ENCODE data around the gene DACT2.

DACT2 gene

GRCh38 chr6:168340819-168341218, 21.2 kb upstream of the DACT2 start:
- CTCF ChIA-PET: no interaction called here
- no peak for DNase-seq (ENCODE audit: extremely low spot score)
- no peak for TF ChIP-seq FOXA1 (IDR thresholded peaks at IDR 0.05)
- TF ChIP-seq CTBP1 (IDR thresholded peaks at IDR 0.05; ENCODE audit: borderline replicate concordance): no peak
- TF ChIP-seq FOXM1 (IDR thresholded peaks at IDR 0.05; ENCODE audit: borderline replicate concordance): no peak
- TF ChIP-seq SUZ12 (IDR thresholded peaks at IDR 0.05): no peak
- TF ChIP-seq NFRKB (IDR thresholded peaks at IDR 0.05): no peak
- TF ChIP-seq ELF4 (IDR thresholded peaks at IDR 0.05): no peak
- no peak for TF ChIP-seq PKNOX1 (IDR thresholded peaks at IDR 0.05)
- TF ChIP-seq BHLHE40 (IDR thresholded peaks at IDR 0.05; ENCODE audit: borderline replicate concordance): no peak
- TF ChIP-seq HDGF (IDR thresholded peaks at IDR 0.05; ENCODE audit: borderline replicate concordance): no peak
- no peak for TF ChIP-seq ZNF384 (IDR thresholded peaks at IDR 0.05)
- TF ChIP-seq L3MBTL2 (conservative IDR thresholded peaks at IDR 0.05): no peak
- no peak for TF ChIP-seq ARNT (IDR thresholded peaks at IDR 0.05)
- TF ChIP-seq FOXK2 (IDR thresholded peaks at IDR 0.05): no peak
- TF ChIP-seq LEF1 (IDR thresholded peaks at IDR 0.05; ENCODE audit: borderline replicate concordance): no peak
- no peak for TF ChIP-seq TARDBP (IDR thresholded peaks at IDR 0.05)
- TF ChIP-seq SP1 (IDR thresholded peaks at IDR 0.05): no peak
- POLR2A ChIA-PET: no interaction called here

GRCh38 chr6:168338777-168339176, 19.2 kb upstream of the DACT2 start:
- ChIA-PET POLR2A (no interaction called here), CTCF (interaction anchor here (1.0 kb wide), 1 partner anchor 16 kb away, joined by 5 read pairs; no protein-coding TSS in a partner anchor)
- TF ChIP-seq SP1 (IDR thresholded peaks at IDR 0.05): no peak
- no peak for TF ChIP-seq L3MBTL2 (conservative IDR thresholded peaks at IDR 0.05)
- TF ChIP-seq FOXK2 (IDR thresholded peaks at IDR 0.05): no peak
- TF ChIP-seq SUZ12 (IDR thresholded peaks at IDR 0.05): no peak
- TF ChIP-seq BHLHE40 (IDR thresholded peaks at IDR 0.05; ENCODE audit: borderline replicate concordance): no peak
- TF ChIP-seq ELF4 (IDR thresholded peaks at IDR 0.05): no peak
- TF ChIP-seq ZNF384 (IDR thresholded peaks at IDR 0.05): no peak
- TF ChIP-seq HDGF (IDR thresholded peaks at IDR 0.05; ENCODE audit: borderline replicate concordance): no peak
- no peak for DNase-seq (ENCODE audit: extremely low spot score)

- no peak for TF ChIP-seq NFRKB (IDR thresholded peaks at IDR 0.05)
- TF ChIP-seq TARDBP (IDR thresholded peaks at IDR 0.05): no peak
- TF ChIP-seq FOXM1 (IDR thresholded peaks at IDR 0.05; ENCODE audit: borderline replicate concordance): no peak
- no peak for TF ChIP-seq LEF1 (IDR thresholded peaks at IDR 0.05; ENCODE audit: borderline replicate concordance)
- TF ChIP-seq BHLHE40 (IDR thresholded peaks at IDR 0.05; ENCODE audit: borderline replicate concordance): no peak
- TF ChIP-seq HDGF (IDR thresholded peaks at IDR 0.05; ENCODE audit: borderline replicate concordance): no peak
- TF ChIP-seq FOXK2 (IDR thresholded peaks at IDR 0.05): no peak
- TF ChIP-seq PKNOX1 (IDR thresholded peaks at IDR 0.05): no peak
- no peak for TF ChIP-seq FOXA1 (IDR thresholded peaks at IDR 0.05)
- TF ChIP-seq L3MBTL2 (conservative IDR thresholded peaks at IDR 0.05): no peak
- TF ChIP-seq ELF4 (IDR thresholded peaks at IDR 0.05): no peak
- no peak for TF ChIP-seq SP1 (IDR thresholded peaks at IDR 0.05)
- no peak for TF ChIP-seq ARNT (IDR thresholded peaks at IDR 0.05)
- TF ChIP-seq SUZ12 (IDR thresholded peaks at IDR 0.05): no peak
- TF ChIP-seq ZNF384 (IDR thresholded peaks at IDR 0.05): no peak
- no peak for TF ChIP-seq CTBP1 (IDR thresholded peaks at IDR 0.05; ENCODE audit: borderline replicate concordance)
- POLR2A ChIA-PET: no interaction called here
- CTCF ChIA-PET: no interaction called here
- DNase-seq (ENCODE audit: extremely low spot score): no peak
Measured at GRCh38 chr6:168336967-168337366, 17.4 kb upstream of the DACT2 start.

GRCh38 chr6:168333989-168334388, 14.4 kb upstream of the DACT2 start:
- POLR2A ChIA-PET: no interaction called here
- DNase-seq (ENCODE audit: extremely low spot score): no peak
- CTCF ChIA-PET: interaction anchor here (1.0 kb wide), 1 partner anchor 14 kb away, joined by 3 read pairs; no protein-coding TSS in a partner anchor
- TF ChIP-seq FOXK2 (IDR thresholded peaks at IDR 0.05): no peak

- CTCF ChIA-PET: interaction anchor here (1.0 kb wide), 1 partner anchor 14 kb away, joined by 3 read pairs; no protein-coding TSS in a partner anchor
- no peak for DNase-seq (ENCODE audit: extremely low spot score)
- TF ChIP-seq SUZ12 (IDR thresholded peaks at IDR 0.05) (no peak), ELF4 (IDR thresholded peaks at IDR 0.05) (no peak), PKNOX1 (IDR thresholded peaks at IDR 0.05) (no peak), FOXK2 (IDR thresholded peaks at IDR 0.05) (no peak), SP1 (IDR thresholded peaks at IDR 0.05) (no peak), ZNF384 (IDR thresholded peaks at IDR 0.05) (no peak), ARNT (IDR thresholded peaks at IDR 0.05) (no peak), FOXM1 (IDR thresholded peaks at IDR 0.05; ENCODE audit: borderline replicate concordance) (no peak), HDGF (IDR thresholded peaks at IDR 0.05; ENCODE audit: borderline replicate concordance) (no peak), BHLHE40 (IDR thresholded peaks at IDR 0.05; ENCODE audit: borderline replicate concordance) (no peak), NFRKB (IDR thresholded peaks at IDR 0.05) (no peak)
- POLR2A ChIA-PET: no interaction called here
Measured at GRCh38 chr6:168333491-168333890, 13.9 kb upstream of the DACT2 start.

DNA sequence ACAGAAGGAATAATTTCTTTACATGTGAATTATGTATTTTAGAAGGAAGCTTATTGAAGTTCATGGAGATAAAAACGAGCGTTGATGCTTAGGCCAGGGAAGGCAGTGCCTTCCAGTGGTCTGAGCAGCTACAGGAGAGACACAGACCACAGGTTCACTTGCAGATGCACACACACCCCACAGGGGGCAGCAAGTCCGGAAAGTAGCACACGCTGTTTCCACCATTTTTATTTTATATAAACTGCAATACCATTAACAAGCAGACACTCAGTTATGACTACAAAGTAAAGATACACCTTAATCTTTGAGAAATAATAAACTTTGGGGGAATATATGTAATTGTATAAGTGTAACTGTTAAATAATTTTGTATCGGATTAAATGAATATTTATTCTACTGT, 13.5 kb upstream of the DACT2 start:
- ChIA-PET POLR2A (interaction anchor here (0.7 kb wide), 1 partner anchor 131 kb away, joined by 3 read pairs; no protein-coding TSS in a partner anchor), CTCF (interaction anchor here (1.0 to 1.4 kb wide), 2 partner anchors 15 to 130 kb away, joined by 3 to 4 read pairs; no protein-coding TSS in a partner anchor)
- peak; percentile 78 for DNase-seq (ENCODE audit: extremely low spot score)
- no peak for TF ChIP-seq LEF1 (IDR thresholded peaks at IDR 0.05; ENCODE audit: borderline replicate concordance)
- no peak for TF ChIP-seq FOXK2 (IDR thresholded peaks at IDR 0.05)
- no peak for TF ChIP-seq ARNT (IDR thresholded peaks at IDR 0.05)
- no peak for TF ChIP-seq ZNF384 (IDR thresholded peaks at IDR 0.05)
- no peak for TF ChIP-seq NFRKB (IDR thresholded peaks at IDR 0.05)
